ENCODE measurements around the gene CDC42BPG.

The CDC42BPG gene

GRCh38 chr11:64789331-64790204, 54.9 kb downstream of the CDC42BPG start:
- Histone ChIP-seq H3K27ac (ENCODE audit: extremely low read depth, low read depth, low read length) (no peak overlapping the region), H3K4me1 (ENCODE audit: control insufficient read depth, insufficient read depth, low read length) (no peaks in the 10 kb centered on the region), H3K9me3 (ENCODE audit: control insufficient read depth, insufficient read depth, low read depth, low read length) (no peaks in the 10 kb centered on the region), H3K4me3 (ENCODE audit: low read depth, low read length) (no peak overlapping the region), H3K36me3 (ENCODE audit: control insufficient read depth in 2 of 2, insufficient read depth in 1 of 2, low read length in 2 of 2) (peaks cover 0 to 13% of the 10 kb centered on the region in 2 experiments; a peak in 1 of 3 replicates)
- ChIA-PET CTCF (interaction anchor here (0.9 to 1.6 kb wide), 2 partner anchors 11 to 57 kb away, joined by 3 read pairs; no protein-coding TSS in a partner anchor), POLR2A (interaction anchor here (1.2 kb wide), 1 partner anchor 11 kb away, joined by 3 read pairs; the partner anchor contains the start of gene SF1)
- no peak for TF ChIP-seq ZNF488 (tag by site-specific recombination; IDR thresholded peaks at IDR 0.05)
- TF ChIP-seq ZBTB49 (tag by site-specific recombination; IDR thresholded peaks at IDR 0.05; ENCODE audit: low read depth) = no peak

DNA sequence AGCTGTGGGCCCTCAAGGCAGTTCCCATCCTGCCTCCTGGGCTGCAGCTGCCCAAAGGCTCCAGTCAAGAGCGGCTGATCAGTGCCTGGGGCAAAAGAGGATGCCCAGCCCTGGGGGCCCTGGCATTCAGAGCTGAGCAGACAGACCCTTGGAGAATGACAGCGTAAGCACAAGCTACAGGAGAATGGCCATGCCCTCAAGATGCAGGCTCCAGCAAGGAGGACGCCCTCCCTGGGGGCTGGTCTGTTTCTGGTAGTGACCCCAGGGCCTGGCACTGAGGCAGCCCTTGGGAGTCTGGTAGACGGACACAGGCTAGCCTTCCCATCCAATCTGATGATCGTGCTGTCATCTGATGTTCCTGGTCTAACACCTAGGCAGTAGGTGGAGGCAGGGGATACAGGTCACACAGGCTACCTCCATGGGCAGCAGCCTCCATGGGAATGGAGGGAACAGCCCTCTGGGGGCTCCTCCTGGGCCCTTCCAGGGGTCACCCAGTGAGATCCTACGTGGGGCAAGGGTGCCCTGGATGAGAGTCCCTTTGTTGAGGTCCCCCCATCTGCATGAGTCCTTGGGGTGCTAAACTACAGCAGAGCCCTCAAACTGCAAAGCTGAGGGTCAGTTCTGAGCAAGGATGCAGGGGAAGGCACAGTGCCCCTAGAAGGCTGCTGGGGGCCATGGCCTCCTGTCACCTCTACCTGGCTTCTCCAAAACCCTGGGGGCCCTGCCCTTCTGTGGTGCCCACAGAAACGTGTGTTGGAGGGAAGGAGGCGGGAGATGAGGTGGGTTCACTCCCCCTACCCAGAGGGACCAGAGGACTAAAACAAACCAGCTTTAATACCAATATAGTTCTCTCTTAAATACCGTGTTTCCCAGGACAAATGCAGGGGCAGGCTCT, 55.9 kb downstream of the CDC42BPG start:
- CTCF ChIA-PET = interaction anchor here (0.6 to 1.9 kb wide), 12 partner anchors 10 to 226 kb away, joined by 3 to 6 read pairs (median 4); partner anchors contain the start of genes ARL2 and CDC42BPG
- no peak for TF ChIP-seq ZNF658 (tag by site-specific recombination; IDR thresholded peaks at IDR 0.05)
- no peak for TF ChIP-seq ZNF624 (tag by site-specific recombination; IDR thresholded peaks at IDR 0.05)
- TF ChIP-seq ZNF155 (tag by site-specific recombination; IDR thresholded peaks at IDR 0.05) = no peak
- TF ChIP-seq ZNF416 (tag by site-specific recombination; IDR thresholded peaks at IDR 0.05) = no peak
- no peak for TF ChIP-seq ZNF280C (tag by site-specific recombination; IDR thresholded peaks at IDR 0.05)
- TF ChIP-seq ZNF24 (tag by site-specific recombination; IDR thresholded peaks at IDR 0.05) = no peak
- TF ChIP-seq ZFP37 (tag by site-specific recombination; IDR thresholded peaks at IDR 0.05) = no peak
- no peak for TF ChIP-seq ZNF398 (tag by site-specific recombination; IDR thresholded peaks at IDR 0.05)
- no peak for TF ChIP-seq KLF8 (tag by site-specific recombination; IDR thresholded peaks at IDR 0.05)
- TF ChIP-seq, protein P1, sequence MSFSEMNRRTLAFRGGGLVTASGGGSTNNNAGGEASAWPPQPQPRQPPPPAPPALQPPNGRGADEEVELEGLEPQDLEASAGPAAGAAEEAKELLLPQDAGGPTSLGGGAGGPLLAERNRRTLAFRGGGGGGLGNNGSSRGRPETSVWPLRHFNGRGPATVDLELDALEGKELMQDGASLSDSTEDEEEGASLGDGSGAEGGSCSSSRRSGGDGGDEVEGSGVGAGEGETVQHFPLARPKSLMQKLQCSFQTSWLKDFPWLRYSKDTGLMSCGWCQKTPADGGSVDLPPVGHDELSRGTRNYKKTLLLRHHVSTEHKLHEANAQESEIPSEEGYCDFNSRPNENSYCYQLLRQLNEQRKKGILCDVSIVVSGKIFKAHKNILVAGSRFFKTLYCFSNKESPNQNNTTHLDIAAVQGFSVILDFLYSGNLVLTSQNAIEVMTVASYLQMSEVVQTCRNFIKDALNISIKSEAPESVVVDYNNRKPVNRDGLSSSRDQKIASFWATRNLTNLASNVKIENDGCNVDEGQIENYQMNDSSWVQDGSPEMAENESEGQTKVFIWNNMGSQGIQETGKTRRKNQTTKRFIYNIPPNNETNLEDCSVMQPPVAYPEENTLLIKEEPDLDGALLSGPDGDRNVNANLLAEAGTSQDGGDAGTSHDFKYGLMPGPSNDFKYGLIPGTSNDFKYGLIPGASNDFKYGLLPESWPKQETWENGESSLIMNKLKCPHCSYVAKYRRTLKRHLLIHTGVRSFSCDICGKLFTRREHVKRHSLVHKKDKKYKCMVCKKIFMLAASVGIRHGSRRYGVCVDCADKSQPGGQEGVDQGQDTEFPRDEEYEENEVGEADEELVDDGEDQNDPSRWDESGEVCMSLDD (tag by site-specific recombination; IDR thresholded peaks at IDR 0.05) = no peak
- no peak for TF ChIP-seq OSR2 (tag by site-specific recombination; IDR thresholded peaks at IDR 0.05)
- TF ChIP-seq ZNF449 (tag by site-specific recombination; IDR thresholded peaks at IDR 0.05) = no peak
- TF ChIP-seq ZNF214 (tag by site-specific recombination; IDR thresholded peaks at IDR 0.05; ENCODE audit: borderline replicate concordance) = no peak
- no peak for TF ChIP-seq ZNF302 (tag by site-specific recombination; IDR thresholded peaks at IDR 0.05; ENCODE audit: low read depth)
- no peak for TF ChIP-seq SALL2 (tag by site-specific recombination; IDR thresholded peaks at IDR 0.05; ENCODE audit: borderline replicate concordance)
- TF ChIP-seq ZNF549 (tag by site-specific recombination; IDR thresholded peaks at IDR 0.05) = no peak
- no peak for TF ChIP-seq ZNF37A (tag by site-specific recombination; IDR thresholded peaks at IDR 0.05)

More for the DNA sequence above, 55.9 kb downstream of the CDC42BPG start:
- Histone ChIP-seq H3K36me3 (ENCODE audit: control insufficient read depth in 2 of 2, insufficient read depth in 1 of 2, low read length in 2 of 2) (peaks cover 0 to 13% of the 10 kb centered on the region in 2 experiments; a peak in 1 of 3 replicates), H3K4me1 (ENCODE audit: control insufficient read depth, insufficient read depth, low read length) (no peaks in the 10 kb centered on the region), H3K4me3 (ENCODE audit: low read depth, low read length) (no peak overlapping the region), H3K9me3 (ENCODE audit: control insufficient read depth, insufficient read depth, low read depth, low read length) (no peaks in the 10 kb centered on the region), H3K27ac (ENCODE audit: extremely low read depth, low read depth, low read length) (no peak overlapping the region)
- POLR2A ChIA-PET = interaction anchor here (0.6 to 1.2 kb wide), 2 partner anchors 10 kb away, joined by 3 to 5 read pairs; partner anchors contain the start of gene SF1

Data from HEK293 (cell line).